ENCODE data around the gene KRTAP29-1. TPM values are rescaled to one million over a fixed set of nuclear protein-coding genes. Genes with fewer than 3 reads are reported as not detected.

KRTAP29-1 gene
- total RNA-seq, 1 experiment from 2014 or later = not detected

DNA sequence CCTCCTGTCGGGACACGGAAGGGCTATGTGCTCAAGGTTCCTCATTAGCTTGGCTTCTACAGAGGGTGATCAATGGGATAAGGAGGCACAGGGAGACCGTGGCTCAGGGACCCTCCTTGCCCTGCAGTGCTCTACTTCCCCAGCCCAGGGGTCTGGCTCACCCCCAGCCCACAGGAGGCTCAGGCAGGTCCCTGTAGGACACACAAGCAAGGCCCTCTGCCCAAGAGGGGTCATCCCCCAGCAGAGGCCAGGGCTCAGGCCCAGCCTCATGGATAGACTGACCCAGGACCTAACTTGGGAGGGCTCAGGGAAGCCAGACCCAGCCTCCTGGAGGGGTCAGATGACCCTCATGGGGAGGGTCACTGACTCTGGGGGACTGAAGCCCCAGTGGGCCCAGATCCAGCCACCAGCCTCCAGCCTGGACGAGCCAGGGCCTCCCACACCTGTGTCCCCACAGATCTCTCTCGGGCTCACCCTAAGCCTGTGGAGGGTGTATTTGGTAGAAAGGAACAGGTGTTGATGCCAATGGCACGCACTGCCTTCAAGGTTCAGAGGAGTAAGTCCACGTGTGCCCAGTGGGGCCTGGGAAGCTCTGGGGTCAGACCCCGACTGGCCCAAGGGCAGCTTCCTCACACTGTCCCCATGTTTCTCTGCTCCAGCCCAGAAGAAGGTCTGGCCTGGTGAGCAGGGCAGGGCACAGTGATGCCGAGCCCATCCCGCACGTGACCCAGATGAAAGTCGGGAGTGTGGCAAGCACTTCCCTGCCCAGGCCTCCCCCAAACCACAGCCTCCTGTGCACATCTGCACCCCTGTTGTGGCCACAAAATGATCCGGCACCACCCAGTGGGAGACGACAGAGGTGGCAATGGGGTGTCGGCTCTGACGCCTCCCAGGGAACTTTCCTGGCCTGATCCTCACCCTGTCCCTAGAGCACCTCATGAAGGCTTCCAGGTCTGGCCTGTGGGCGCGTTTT is 23.8 kb upstream of the KRTAP29-1 start:
- TF ChIP-seq, protein P1, sequence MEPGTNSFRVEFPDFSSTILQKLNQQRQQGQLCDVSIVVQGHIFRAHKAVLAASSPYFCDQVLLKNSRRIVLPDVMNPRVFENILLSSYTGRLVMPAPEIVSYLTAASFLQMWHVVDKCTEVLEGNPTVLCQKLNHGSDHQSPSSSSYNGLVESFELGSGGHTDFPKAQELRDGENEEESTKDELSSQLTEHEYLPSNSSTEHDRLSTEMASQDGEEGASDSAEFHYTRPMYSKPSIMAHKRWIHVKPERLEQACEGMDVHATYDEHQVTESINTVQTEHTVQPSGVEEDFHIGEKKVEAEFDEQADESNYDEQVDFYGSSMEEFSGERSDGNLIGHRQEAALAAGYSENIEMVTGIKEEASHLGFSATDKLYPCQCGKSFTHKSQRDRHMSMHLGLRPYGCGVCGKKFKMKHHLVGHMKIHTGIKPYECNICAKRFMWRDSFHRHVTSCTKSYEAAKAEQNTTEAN (CRISPR knock-in tag; IDR thresholded peaks at IDR 0.05) = no peak
- TF ChIP-seq, protein P2, sequence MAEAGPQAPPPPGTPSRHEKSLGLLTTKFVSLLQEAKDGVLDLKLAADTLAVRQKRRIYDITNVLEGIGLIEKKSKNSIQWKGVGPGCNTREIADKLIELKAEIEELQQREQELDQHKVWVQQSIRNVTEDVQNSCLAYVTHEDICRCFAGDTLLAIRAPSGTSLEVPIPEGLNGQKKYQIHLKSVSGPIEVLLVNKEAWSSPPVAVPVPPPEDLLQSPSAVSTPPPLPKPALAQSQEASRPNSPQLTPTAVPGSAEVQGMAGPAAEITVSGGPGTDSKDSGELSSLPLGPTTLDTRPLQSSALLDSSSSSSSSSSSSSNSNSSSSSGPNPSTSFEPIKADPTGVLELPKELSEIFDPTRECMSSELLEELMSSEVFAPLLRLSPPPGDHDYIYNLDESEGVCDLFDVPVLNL (CRISPR knock-in tag; IDR thresholded peaks at IDR 0.05; ENCODE audit: borderline replicate concordance, low read depth) = no peak
- TF ChIP-seq FOXJ3 (CRISPR knock-in tag; IDR thresholded peaks at IDR 0.05; ENCODE audit: borderline replicate concordance) (no peak), SMAD4 (CRISPR knock-in tag; IDR thresholded peaks at IDR 0.05) (no peak), ZNF263 (CRISPR knock-in tag; IDR thresholded peaks at IDR 0.05; ENCODE audit: low read depth) (no peak), ESRRA (CRISPR knock-in tag; IDR thresholded peaks at IDR 0.05; ENCODE audit: borderline replicate concordance) (no peak), TEAD4 (CRISPR knock-in tag; IDR thresholded peaks at IDR 0.05) (no peak), OVOL2 (CRISPR knock-in tag; IDR thresholded peaks at IDR 0.05; ENCODE audit: borderline replicate concordance) (no peak), RELA (CRISPR knock-in tag; IDR thresholded peaks at IDR 0.05; ENCODE audit: borderline replicate concordance) (no peak), NFATC4 (CRISPR knock-in tag; IDR thresholded peaks at IDR 0.05) (no peak), EMX1 (CRISPR knock-in tag; IDR thresholded peaks at IDR 0.05) (no peak), MXD4 (CRISPR knock-in tag; IDR thresholded peaks at IDR 0.05; ENCODE audit: borderline replicate concordance) (no peak), GABPB1 (CRISPR knock-in tag; IDR thresholded peaks at IDR 0.05) (no peak), NR2C2 (CRISPR knock-in tag; IDR thresholded peaks at IDR 0.05) (no peak), ELF4 (CRISPR knock-in tag; IDR thresholded peaks at IDR 0.05; ENCODE audit: low read depth) (no peak)
- TF ChIP-seq, protein P3, sequence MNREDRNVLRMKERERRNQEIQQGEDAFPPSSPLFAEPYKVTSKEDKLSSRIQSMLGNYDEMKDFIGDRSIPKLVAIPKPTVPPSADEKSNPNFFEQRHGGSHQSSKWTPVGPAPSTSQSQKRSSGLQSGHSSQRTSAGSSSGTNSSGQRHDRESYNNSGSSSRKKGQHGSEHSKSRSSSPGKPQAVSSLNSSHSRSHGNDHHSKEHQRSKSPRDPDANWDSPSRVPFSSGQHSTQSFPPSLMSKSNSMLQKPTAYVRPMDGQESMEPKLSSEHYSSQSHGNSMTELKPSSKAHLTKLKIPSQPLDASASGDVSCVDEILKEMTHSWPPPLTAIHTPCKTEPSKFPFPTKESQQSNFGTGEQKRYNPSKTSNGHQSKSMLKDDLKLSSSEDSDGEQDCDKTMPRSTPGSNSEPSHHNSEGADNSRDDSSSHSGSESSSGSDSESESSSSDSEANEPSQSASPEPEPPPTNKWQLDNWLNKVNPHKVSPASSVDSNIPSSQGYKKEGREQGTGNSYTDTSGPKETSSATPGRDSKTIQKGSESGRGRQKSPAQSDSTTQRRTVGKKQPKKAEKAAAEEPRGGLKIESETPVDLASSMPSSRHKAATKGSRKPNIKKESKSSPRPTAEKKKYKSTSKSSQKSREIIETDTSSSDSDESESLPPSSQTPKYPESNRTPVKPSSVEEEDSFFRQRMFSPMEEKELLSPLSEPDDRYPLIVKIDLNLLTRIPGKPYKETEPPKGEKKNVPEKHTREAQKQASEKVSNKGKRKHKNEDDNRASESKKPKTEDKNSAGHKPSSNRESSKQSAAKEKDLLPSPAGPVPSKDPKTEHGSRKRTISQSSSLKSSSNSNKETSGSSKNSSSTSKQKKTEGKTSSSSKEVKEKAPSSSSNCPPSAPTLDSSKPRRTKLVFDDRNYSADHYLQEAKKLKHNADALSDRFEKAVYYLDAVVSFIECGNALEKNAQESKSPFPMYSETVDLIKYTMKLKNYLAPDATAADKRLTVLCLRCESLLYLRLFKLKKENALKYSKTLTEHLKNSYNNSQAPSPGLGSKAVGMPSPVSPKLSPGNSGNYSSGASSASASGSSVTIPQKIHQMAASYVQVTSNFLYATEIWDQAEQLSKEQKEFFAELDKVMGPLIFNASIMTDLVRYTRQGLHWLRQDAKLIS (CRISPR knock-in tag; IDR thresholded peaks at IDR 0.05; ENCODE audit: borderline replicate concordance) = no peak
- TF ChIP-seq, protein P4, sequence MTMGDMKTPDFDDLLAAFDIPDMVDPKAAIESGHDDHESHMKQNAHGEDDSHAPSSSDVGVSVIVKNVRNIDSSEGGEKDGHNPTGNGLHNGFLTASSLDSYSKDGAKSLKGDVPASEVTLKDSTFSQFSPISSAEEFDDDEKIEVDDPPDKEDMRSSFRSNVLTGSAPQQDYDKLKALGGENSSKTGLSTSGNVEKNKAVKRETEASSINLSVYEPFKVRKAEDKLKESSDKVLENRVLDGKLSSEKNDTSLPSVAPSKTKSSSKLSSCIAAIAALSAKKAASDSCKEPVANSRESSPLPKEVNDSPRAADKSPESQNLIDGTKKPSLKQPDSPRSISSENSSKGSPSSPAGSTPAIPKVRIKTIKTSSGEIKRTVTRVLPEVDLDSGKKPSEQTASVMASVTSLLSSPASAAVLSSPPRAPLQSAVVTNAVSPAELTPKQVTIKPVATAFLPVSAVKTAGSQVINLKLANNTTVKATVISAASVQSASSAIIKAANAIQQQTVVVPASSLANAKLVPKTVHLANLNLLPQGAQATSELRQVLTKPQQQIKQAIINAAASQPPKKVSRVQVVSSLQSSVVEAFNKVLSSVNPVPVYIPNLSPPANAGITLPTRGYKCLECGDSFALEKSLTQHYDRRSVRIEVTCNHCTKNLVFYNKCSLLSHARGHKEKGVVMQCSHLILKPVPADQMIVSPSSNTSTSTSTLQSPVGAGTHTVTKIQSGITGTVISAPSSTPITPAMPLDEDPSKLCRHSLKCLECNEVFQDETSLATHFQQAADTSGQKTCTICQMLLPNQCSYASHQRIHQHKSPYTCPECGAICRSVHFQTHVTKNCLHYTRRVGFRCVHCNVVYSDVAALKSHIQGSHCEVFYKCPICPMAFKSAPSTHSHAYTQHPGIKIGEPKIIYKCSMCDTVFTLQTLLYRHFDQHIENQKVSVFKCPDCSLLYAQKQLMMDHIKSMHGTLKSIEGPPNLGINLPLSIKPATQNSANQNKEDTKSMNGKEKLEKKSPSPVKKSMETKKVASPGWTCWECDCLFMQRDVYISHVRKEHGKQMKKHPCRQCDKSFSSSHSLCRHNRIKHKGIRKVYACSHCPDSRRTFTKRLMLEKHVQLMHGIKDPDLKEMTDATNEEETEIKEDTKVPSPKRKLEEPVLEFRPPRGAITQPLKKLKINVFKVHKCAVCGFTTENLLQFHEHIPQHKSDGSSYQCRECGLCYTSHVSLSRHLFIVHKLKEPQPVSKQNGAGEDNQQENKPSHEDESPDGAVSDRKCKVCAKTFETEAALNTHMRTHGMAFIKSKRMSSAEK (CRISPR knock-in tag; IDR thresholded peaks at IDR 0.05; ENCODE audit: borderline replicate concordance) = no peak
- ATAC-seq (no peak), DNase-seq (ENCODE audit: low spot score) (no peak)
- no peaks in the 10 kb centered on the region for H3K36me3 Mint-ChIP-seq
- ChIA-PET CTCF (no interaction called here), POLR2A (no interaction called here)
- no peak overlapping the region for H3K4me3 Mint-ChIP-seq
- H3K9me3 Mint-ChIP-seq = no peaks in the 10 kb centered on the region
- H3K4me1 Mint-ChIP-seq = 0 out of 2 replicates have a peak, but pooled peaks cover 3% of the 10 kb centered on the region
- no peak overlapping the region for H3K27ac Mint-ChIP-seq
- no peaks in the 10 kb centered on the region for H3K27me3 Mint-ChIP-seq (ENCODE audit: low read depth)

Data from WTC11 (cell line).